Suprapubic skin (tissue), 4 donors: ENCODE data around the gene GUCY1A2. TPM values are rescaled to one million over a fixed set of nuclear protein-coding genes. Genes with fewer than 3 reads are reported as not detected.

Source experiments
- DNase-seq, 2 donors: peaks; one replicate each; pipeline ENCODE4 v3.0.0-alpha.2; 2019; ENCODE audit warnings: low spot score in 2 of 2
- H3K27ac ChIP-seq: fragments of 200-600 bp; sonication (generic); one replicate; pipeline ENCODE4 v1.5.1; 2019
- H3K27me3 ChIP-seq: fragments of 200-600 bp; sonication (generic); one replicate; pipeline ENCODE4 v1.5.1; 2019
- H3K36me3 ChIP-seq: fragments of 200-600 bp; sonication (generic); one replicate; pipeline ENCODE4 v1.5.1; 2019
- H3K4me1 ChIP-seq: fragments of 200-600 bp; sonication (generic); one replicate; pipeline ENCODE4 v1.5.1; 2019
- H3K4me3 ChIP-seq: fragments of 200-600 bp; sonication (generic); one replicate; pipeline ENCODE4 v1.5.1; 2019; ENCODE audit warnings: mild to moderate bottlenecking
- H3K9me3 ChIP-seq: fragments of 200-600 bp; sonication (generic); one replicate; pipeline ENCODE4 v1.5.1; 2019
- EP300 ChIP-seq: sonication (generic); formaldehyde crosslinking; IDR thresholded peaks from one replicate; pipeline ENCODE4 v1.6.1; 2017; ENCODE audit warnings: antibody characterized with exemption
- POLR2A ChIP-seq, 2 donors: fragments of 450-650 bp; IDR thresholded peaks; one replicate each; pipeline ENCODE4 v1.6.1; 2017; ENCODE audit warnings: antibody characterized with exemption in 2 of 2, mild to moderate bottlenecking in 2 of 2, moderate library complexity in 2 of 2
- POLR2AphosphoS5 ChIP-seq, 3 donors: sonication (generic); formaldehyde crosslinking; IDR thresholded peaks; one replicate each; pipeline ENCODE4 v1.6.1; 2017; ENCODE audit warnings: antibody characterized with exemption in 3 of 3
- WGBS: methylation state at CpG from one replicate; pipeline ENCODE4 v1.1.5; 2018; 5-methylcytosine and 5-hydroxymethylcytosine counted together
- total RNA-seq, 4 donors: library from RNA; depleted of rRNA; stranded (reverse); fragments of >200 nt; gene quantifications; one replicate each; pipeline ENCODE4 v1.1.0, GENCODE V29; 2016
- TF ChIP-seq, protein P1 (sequence below), 2 donors: fragments of 200-600 bp in 1 of 2; fragments of 450-650 bp in 1 of 2; sonication (generic) in 1 of 2; IDR thresholded peaks; one replicate each; pipeline ENCODE4 v1.5.1; 2016 to 2019; ENCODE audit warnings: antibody characterized with exemption in 2 of 2, mild to moderate bottlenecking in 1 of 2, moderate library complexity in 1 of 2

Gene GUCY1A2
- total RNA-seq, 4 donors from 2014 or later, result 0.49 to 2.7 (median 1.2) TPM

- DNase-seq, result no peak
- 65% methylated on average over 7 of the region's 7 CpGs for WGBS
- no peaks in the 10 kb centered on the region for H3K4me1 ChIP-seq
- H3K9me3 ChIP-seq, result no peaks in the 10 kb centered on the region
- H3K4me3 ChIP-seq, result no peak overlapping the region
- no peak for TF ChIP-seq POLR2A (IDR thresholded peaks at IDR 0.05)
- no peak for TF ChIP-seq POLR2AphosphoS5 (IDR thresholded peaks at IDR 0.05)
- TF ChIP-seq, protein P1, sequence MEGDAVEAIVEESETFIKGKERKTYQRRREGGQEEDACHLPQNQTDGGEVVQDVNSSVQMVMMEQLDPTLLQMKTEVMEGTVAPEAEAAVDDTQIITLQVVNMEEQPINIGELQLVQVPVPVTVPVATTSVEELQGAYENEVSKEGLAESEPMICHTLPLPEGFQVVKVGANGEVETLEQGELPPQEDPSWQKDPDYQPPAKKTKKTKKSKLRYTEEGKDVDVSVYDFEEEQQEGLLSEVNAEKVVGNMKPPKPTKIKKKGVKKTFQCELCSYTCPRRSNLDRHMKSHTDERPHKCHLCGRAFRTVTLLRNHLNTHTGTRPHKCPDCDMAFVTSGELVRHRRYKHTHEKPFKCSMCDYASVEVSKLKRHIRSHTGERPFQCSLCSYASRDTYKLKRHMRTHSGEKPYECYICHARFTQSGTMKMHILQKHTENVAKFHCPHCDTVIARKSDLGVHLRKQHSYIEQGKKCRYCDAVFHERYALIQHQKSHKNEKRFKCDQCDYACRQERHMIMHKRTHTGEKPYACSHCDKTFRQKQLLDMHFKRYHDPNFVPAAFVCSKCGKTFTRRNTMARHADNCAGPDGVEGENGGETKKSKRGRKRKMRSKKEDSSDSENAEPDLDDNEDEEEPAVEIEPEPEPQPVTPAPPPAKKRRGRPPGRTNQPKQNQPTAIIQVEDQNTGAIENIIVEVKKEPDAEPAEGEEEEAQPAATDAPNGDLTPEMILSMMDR (IDR thresholded peaks at IDR 0.05), result no peak
- TF ChIP-seq EP300, result no peak
- H3K36me3 ChIP-seq, result no peaks in the 10 kb centered on the region
- no peaks in the 10 kb centered on the region for H3K27me3 ChIP-seq
- no peak overlapping the region for H3K27ac ChIP-seq
Measured at GRCh38 chr11:106879832-106880546, 138.3 kb downstream of the GUCY1A2 start.

GRCh38 chr11:106879029-106879428, 139.2 kb downstream of the GUCY1A2 start:
- WGBS, result 96% methylated on average over 3 of the region's 3 CpGs
- no peak for DNase-seq

DNA sequence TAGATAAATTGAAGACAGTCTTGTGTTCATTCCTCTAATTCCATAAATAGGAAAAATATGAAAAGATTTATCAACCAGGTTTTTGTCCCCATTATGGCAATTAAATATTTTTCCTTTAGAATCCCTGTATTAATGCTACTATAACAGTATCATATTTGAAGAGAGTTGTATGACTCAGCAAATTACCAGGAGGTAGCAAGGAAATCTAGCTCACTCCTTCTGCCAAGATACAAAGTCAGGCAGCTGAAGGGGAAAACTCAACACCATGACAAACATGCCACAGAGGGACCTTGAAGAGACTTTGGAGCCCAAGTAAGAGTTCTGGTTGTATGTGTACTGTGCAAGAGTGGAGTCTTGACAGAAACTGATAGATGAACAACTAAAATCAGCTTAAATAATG, 143.3 kb downstream of the GUCY1A2 start:
- H3K4me1 ChIP-seq, result no peaks in the 10 kb centered on the region
- no peaks in the 10 kb centered on the region for H3K36me3 ChIP-seq
- no peak for DNase-seq
- H3K9me3 ChIP-seq, result no peaks in the 10 kb centered on the region
- H3K27ac ChIP-seq, result no peak overlapping the region
- TF ChIP-seq POLR2A (IDR thresholded peaks at IDR 0.05) (no peak), POLR2AphosphoS5 (IDR thresholded peaks at IDR 0.05) (no peak), EP300 (no peak)
- TF ChIP-seq, protein P1 (IDR thresholded peaks at IDR 0.05), result no peak
- no peaks in the 10 kb centered on the region for H3K27me3 ChIP-seq
- H3K4me3 ChIP-seq, result no peak overlapping the region

More at GRCh38 chr11:106879029-106879428, 139.2 kb downstream of the GUCY1A2 start:
- Histone ChIP-seq H3K4me3 (no peak overlapping the region), H3K27me3 (no peaks in the 10 kb centered on the region), H3K9me3 (no peaks in the 10 kb centered on the region), H3K4me1 (no peaks in the 10 kb centered on the region), H3K27ac (no peak overlapping the region), H3K36me3 (no peaks in the 10 kb centered on the region)
- TF ChIP-seq, protein P1 (IDR thresholded peaks at IDR 0.05), result no peak
- TF ChIP-seq EP300 (no peak), POLR2A (IDR thresholded peaks at IDR 0.05) (no peak), POLR2AphosphoS5 (IDR thresholded peaks at IDR 0.05) (no peak)

- DNase-seq, result no peak
- H3K27me3 ChIP-seq, result no peaks in the 10 kb centered on the region
- H3K4me1 ChIP-seq, result no peaks in the 10 kb centered on the region
- H3K27ac ChIP-seq, result no peak overlapping the region
- H3K4me3 ChIP-seq, result no peak overlapping the region
- TF ChIP-seq POLR2AphosphoS5 (IDR thresholded peaks at IDR 0.05) (no peak), POLR2A (IDR thresholded peaks at IDR 0.05) (no peak)
- no peaks in the 10 kb centered on the region for H3K36me3 ChIP-seq
- H3K9me3 ChIP-seq, result no peaks in the 10 kb centered on the region
Measured at GRCh38 chr11:106872246-106872645, 146.0 kb downstream of the GUCY1A2 start.

GRCh38 chr11:106858200-106858599, 160.1 kb downstream of the GUCY1A2 start:
- Histone ChIP-seq H3K4me1 (no peaks in the 10 kb centered on the region), H3K4me3 (no peak overlapping the region), H3K27me3 (no peaks in the 10 kb centered on the region), H3K9me3 (no peaks in the 10 kb centered on the region), H3K36me3 (no peaks in the 10 kb centered on the region), H3K27ac (no peak overlapping the region)
- DNase-seq, result no peak
- TF ChIP-seq POLR2AphosphoS5 (IDR thresholded peaks at IDR 0.05), result no peak
- no peak for TF ChIP-seq POLR2A (IDR thresholded peaks at IDR 0.05)
- TF ChIP-seq EP300, result no peak
- TF ChIP-seq, protein P1 (IDR thresholded peaks at IDR 0.05), result no peak

GRCh38 chr11:106856566-106856965, 161.7 kb downstream of the GUCY1A2 start:
- WGBS, result 75% methylated on average over 3 of the region's 3 CpGs
- TF ChIP-seq, protein P1 (IDR thresholded peaks at IDR 0.05), result no peak
- TF ChIP-seq EP300, result no peak
- TF ChIP-seq POLR2A (IDR thresholded peaks at IDR 0.05), result no peak
- no peak for TF ChIP-seq POLR2AphosphoS5 (IDR thresholded peaks at IDR 0.05)
- Histone ChIP-seq H3K27ac (no peak overlapping the region), H3K4me1 (no peaks in the 10 kb centered on the region), H3K27me3 (no peaks in the 10 kb centered on the region), H3K36me3 (no peaks in the 10 kb centered on the region), H3K9me3 (no peaks in the 10 kb centered on the region), H3K4me3 (no peak overlapping the region)
- no peak for DNase-seq
